Measurements from ENCODE around the gene TRAP1. TPM values are rescaled to one million over a fixed set of nuclear protein-coding genes. Genes with fewer than 3 reads are reported as not detected.

Gene TRAP1
- total RNA-seq, 1 experiment from 2014 or later: 137 TPM

- CTCF ChIA-PET: no interaction called here
- Histone ChIP-seq H3K36me3 (ENCODE audit: control insufficient read depth, insufficient read depth, low read length) (peaks cover 4% of the 10 kb centered on the region; the same call in 1 of the 2 replicates), H3K4me1 (ENCODE audit: control insufficient read depth, insufficient read depth, low read length) (no peaks in the 10 kb centered on the region), H3K27ac (ENCODE audit: low read length) (no peak overlapping the region), H3K4me3 (ENCODE audit: low read depth in 2 of 2, low read length in 2 of 2) (no peak overlapping the region), H3K9me3 (ENCODE audit: control insufficient read depth, insufficient read depth, low read depth, low read length) (no peaks in the 10 kb centered on the region), H3K27me3 (ENCODE audit: control insufficient read depth, insufficient read depth, low read length) (no peaks in the 10 kb centered on the region)
- no peak for TF ChIP-seq SIN3A (IDR thresholded peaks at IDR 0.05; ENCODE audit: borderline replicate concordance, insufficient read depth, low read depth, low read length)
- no peak for TF ChIP-seq REST (IDR thresholded peaks at IDR 0.05; ENCODE audit: insufficient read depth in 1 of 2, low read depth in 2 of 2, low read length in 1 of 2)
- TF ChIP-seq, protein P1, sequence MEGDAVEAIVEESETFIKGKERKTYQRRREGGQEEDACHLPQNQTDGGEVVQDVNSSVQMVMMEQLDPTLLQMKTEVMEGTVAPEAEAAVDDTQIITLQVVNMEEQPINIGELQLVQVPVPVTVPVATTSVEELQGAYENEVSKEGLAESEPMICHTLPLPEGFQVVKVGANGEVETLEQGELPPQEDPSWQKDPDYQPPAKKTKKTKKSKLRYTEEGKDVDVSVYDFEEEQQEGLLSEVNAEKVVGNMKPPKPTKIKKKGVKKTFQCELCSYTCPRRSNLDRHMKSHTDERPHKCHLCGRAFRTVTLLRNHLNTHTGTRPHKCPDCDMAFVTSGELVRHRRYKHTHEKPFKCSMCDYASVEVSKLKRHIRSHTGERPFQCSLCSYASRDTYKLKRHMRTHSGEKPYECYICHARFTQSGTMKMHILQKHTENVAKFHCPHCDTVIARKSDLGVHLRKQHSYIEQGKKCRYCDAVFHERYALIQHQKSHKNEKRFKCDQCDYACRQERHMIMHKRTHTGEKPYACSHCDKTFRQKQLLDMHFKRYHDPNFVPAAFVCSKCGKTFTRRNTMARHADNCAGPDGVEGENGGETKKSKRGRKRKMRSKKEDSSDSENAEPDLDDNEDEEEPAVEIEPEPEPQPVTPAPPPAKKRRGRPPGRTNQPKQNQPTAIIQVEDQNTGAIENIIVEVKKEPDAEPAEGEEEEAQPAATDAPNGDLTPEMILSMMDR (IDR thresholded peaks at IDR 0.05): no peak
- no peak for TF ChIP-seq POLR2AphosphoS5 (IDR thresholded peaks at IDR 0.05; ENCODE audit: low read depth, low read length)
- TF ChIP-seq TCF7L2 (IDR thresholded peaks at IDR 0.05; ENCODE audit: low read depth, low read length): no peak
- DNase-seq (ENCODE audit: low read depth, low spot score): no peak
- in situ Hi-C loops (cut with HindIII; ENCODE audit: low pct_unique_long_range_greater_than_20kb, low sequenced_read_pairs): no loop called here
- intact Hi-C loops (cut with micrococcal nuclease; ENCODE audit: unreplicated experiment): no loop called here
- ATAC-seq: no peak
- no TSS peak for BruUV-seq (replicated peaks)
- POLR2A ChIA-PET: no interaction called here
These were observed 48.7 kb downstream of the TRAP1 start for GRCh38 chr16:3668626-3669025.

DNA sequence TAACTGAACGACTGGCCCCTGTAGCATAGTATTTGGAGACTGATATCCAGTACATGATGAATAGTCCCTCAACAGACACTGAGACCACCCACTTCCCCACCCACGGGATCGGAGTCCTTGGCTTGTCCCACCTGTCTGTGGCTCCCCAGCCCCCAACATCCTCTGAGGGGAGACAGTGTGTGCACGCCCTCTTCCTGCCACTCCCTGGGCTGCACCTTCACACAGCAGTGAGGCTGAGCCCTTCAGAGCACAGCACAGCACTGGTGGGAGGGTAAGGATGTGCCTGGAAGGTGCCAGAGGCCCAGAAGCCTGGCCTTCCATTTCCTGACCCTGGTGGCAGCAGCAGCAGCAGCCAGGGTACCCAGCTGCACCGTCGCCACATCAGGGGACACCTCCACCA lies 51.8 kb downstream of the TRAP1 start:
- no peak for DNase-seq (ENCODE audit: low read depth, low spot score)
- H3K36me3 ChIP-seq (ENCODE audit: control insufficient read depth, insufficient read depth, low read length): peaks cover 7% of the 10 kb centered on the region
- no peaks in the 10 kb centered on the region for H3K27me3 ChIP-seq (ENCODE audit: control insufficient read depth, insufficient read depth, low read length)
- BruUV-seq (replicated peaks): no TSS peak
- in situ Hi-C loops (cut with HindIII; ENCODE audit: low pct_unique_long_range_greater_than_20kb, low sequenced_read_pairs) (no loop called here), intact Hi-C loops (cut with micrococcal nuclease; ENCODE audit: unreplicated experiment) (no loop called here)
- H3K27ac ChIP-seq (ENCODE audit: low read length): no peak overlapping the region
- POLR2A ChIA-PET: no interaction called here
- CTCF ChIA-PET: interaction anchor here (0.6 kb wide), 1 partner anchor 290 kb away, joined by 3 read pairs; no protein-coding TSS in a partner anchor
- ATAC-seq: peak; percentile 25; the same call in 1 of the 2 replicates
- no peaks in the 10 kb centered on the region for H3K9me3 ChIP-seq (ENCODE audit: control insufficient read depth, insufficient read depth, low read depth, low read length)
- no peak overlapping the region for H3K4me3 ChIP-seq (ENCODE audit: low read depth in 2 of 2, low read length in 2 of 2)
- TF ChIP-seq POLR2AphosphoS5 (IDR thresholded peaks at IDR 0.05; ENCODE audit: low read depth, low read length): no peak
- TF ChIP-seq, protein P1 (IDR thresholded peaks at IDR 0.05): no peak
- no peak for TF ChIP-seq REST (IDR thresholded peaks at IDR 0.05; ENCODE audit: insufficient read depth in 1 of 2, low read depth in 2 of 2, low read length in 1 of 2)
- no peak for TF ChIP-seq TCF7L2 (IDR thresholded peaks at IDR 0.05; ENCODE audit: low read depth, low read length)
- TF ChIP-seq SIN3A (IDR thresholded peaks at IDR 0.05; ENCODE audit: borderline replicate concordance, insufficient read depth, low read depth, low read length): no peak
- no peaks in the 10 kb centered on the region for H3K4me1 ChIP-seq (ENCODE audit: control insufficient read depth, insufficient read depth, low read length)

Measured in Panc1 (cell line).